H9 (cell line): Measurements from ENCODE around the gene CHML. TPM values are rescaled to one million over a fixed set of nuclear protein-coding genes. Genes with fewer than 3 reads are reported as not detected.

Source experiments
- DNase-seq: peaks from one replicate; pipeline ENCODE4 v3.0.0-alpha.2; 2017
- H2AFZ ChIP-seq: one replicate; pipeline ENCODE4 v1.6.1; 2013; ENCODE audit warnings: mild to moderate bottlenecking, low read length, control low read depth, moderate library complexity
- H2AK5ac ChIP-seq: 2 replicates; pipeline ENCODE4 v1.6.1; 2013; ENCODE audit warnings: low read length, control low read depth, mixed read lengths; ENCODE audit not compliant: insufficient read length
- H2BK120ac ChIP-seq: one replicate; pipeline ENCODE4 v1.6.1; 2013; ENCODE audit warnings: low read depth, mild to moderate bottlenecking, low read length, control low read depth, inconsistent platforms; ENCODE audit not compliant: poor library complexity, severe bottlenecking
- H2BK12ac ChIP-seq: 2 replicates; pipeline ENCODE4 v1.6.1; 2013; ENCODE audit warnings: low read length, control low read depth, mixed read lengths, low read depth; ENCODE audit not compliant: insufficient read length
- H2BK15ac ChIP-seq: 2 replicates; pipeline ENCODE4 v1.6.1; 2013; ENCODE audit warnings: low read depth, low read length, control low read depth
- H2BK20ac ChIP-seq: one replicate; pipeline ENCODE4 v1.6.1; 2013; ENCODE audit warnings: low read depth, mild to moderate bottlenecking, low read length, control low read depth, inconsistent platforms; ENCODE audit not compliant: poor library complexity, severe bottlenecking
- H2BK5ac ChIP-seq: 2 replicates; pipeline ENCODE4 v1.6.1; 2013; ENCODE audit warnings: low read length, control low read depth, mixed read lengths; ENCODE audit not compliant: insufficient read length
- H3K14ac ChIP-seq: 2 replicates; pipeline ENCODE4 v1.6.1; 2013; ENCODE audit warnings: low read length, control low read depth; ENCODE audit not compliant: insufficient read depth
- H3K18ac ChIP-seq: 2 replicates; pipeline ENCODE4 v1.6.1; 2013; ENCODE audit warnings: low read depth, mild to moderate bottlenecking, mixed read lengths, low read length, control low read depth; ENCODE audit not compliant: insufficient read length
- H3K23ac ChIP-seq: 2 replicates; pipeline ENCODE4 v1.6.1; 2013; ENCODE audit warnings: low read length, control low read depth, mixed read lengths, low read depth; ENCODE audit not compliant: insufficient read length
- H3K23me2 ChIP-seq: 2 replicates; pipeline ENCODE4 v1.6.1; 2013; ENCODE audit warnings: low read depth, mild to moderate bottlenecking, mixed read lengths, low read length, control low read depth; ENCODE audit not compliant: insufficient read length, poor library complexity, severe bottlenecking
- H3K27ac ChIP-seq: 2 replicates; pipeline ENCODE4 v1.5.1; 2013; ENCODE audit warnings: low read length, control low read depth, mixed read lengths, low read depth; ENCODE audit not compliant: insufficient read length
- H3K27me3 ChIP-seq: 2 replicates; pipeline ENCODE4 v1.6.1; 2013; ENCODE audit warnings: low read length, control low read depth, inconsistent platforms; ENCODE audit not compliant: insufficient read depth
- H3K4ac ChIP-seq: 2 replicates; pipeline ENCODE4 v1.6.1; 2013; ENCODE audit warnings: low read depth, mild to moderate bottlenecking, control low read depth, inconsistent platforms, low read length, moderate library complexity
- H3K4me1 ChIP-seq: 2 replicates; pipeline ENCODE4 v1.6.1; 2013; ENCODE audit warnings: low read length, control low read depth, inconsistent platforms; ENCODE audit not compliant: insufficient read depth
- H3K4me2 ChIP-seq: 2 replicates; pipeline ENCODE4 v1.6.1; 2013; ENCODE audit warnings: low read length, control low read depth, mixed read lengths; ENCODE audit not compliant: insufficient read length, insufficient read depth
- H3K56ac ChIP-seq: 2 replicates; pipeline ENCODE4 v1.6.1; 2013; ENCODE audit warnings: low read depth, mild to moderate bottlenecking, mixed read lengths, low read length, control low read depth; ENCODE audit not compliant: insufficient read length
- H3K79me1 ChIP-seq: 2 replicates; pipeline ENCODE4 v1.6.1; 2013; ENCODE audit warnings: low read depth, mild to moderate bottlenecking, moderate library complexity, low read length, control low read depth, inconsistent platforms; ENCODE audit not compliant: insufficient read depth, poor library complexity, severe bottlenecking
- H3K79me2 ChIP-seq: 2 replicates; pipeline ENCODE4 v1.6.1; 2013; ENCODE audit warnings: low read length, control low read depth, inconsistent platforms; ENCODE audit not compliant: insufficient read depth
- H3K9ac ChIP-seq: 2 replicates; pipeline ENCODE4 v1.6.1; 2013; ENCODE audit warnings: low read length, control low read depth, mixed read lengths; ENCODE audit not compliant: insufficient read length; ENCODE audit errors: extremely low read depth
- H3K9me3 ChIP-seq: one replicate; pipeline ENCODE4 v1.6.1; 2013; ENCODE audit warnings: low read depth, low read length, inconsistent platforms; ENCODE audit not compliant: control insufficient read depth
- H3T11ph ChIP-seq: one replicate; pipeline ENCODE4 v1.6.1; 2013; ENCODE audit warnings: mild to moderate bottlenecking, low read length, control low read depth, inconsistent platforms
- H4K20me1 ChIP-seq: one replicate; pipeline ENCODE4 v1.6.1; 2013; ENCODE audit not compliant: control insufficient read depth, insufficient read length, insufficient read depth
- H4K5ac ChIP-seq: 2 replicates; pipeline ENCODE4 v1.6.1; 2013; ENCODE audit warnings: low read depth, mild to moderate bottlenecking, mixed read lengths, low read length, control low read depth; ENCODE audit not compliant: insufficient read length
- H4K8ac ChIP-seq: replicated peaks from 2 replicates; pipeline ENCODE4 v1.6.1; 2013; ENCODE audit warnings: low read length, control low read depth, mixed read lengths, low read depth; ENCODE audit not compliant: insufficient read length
- H4K91ac ChIP-seq: 2 replicates; pipeline ENCODE4 v1.6.1; 2013; ENCODE audit warnings: low read depth, mild to moderate bottlenecking, moderate library complexity, mixed read lengths, low read length, control low read depth; ENCODE audit not compliant: insufficient read length
- H3K27ac Mint-ChIP-seq, 3 experiments: 2 replicates in 2 of 3; 3 replicates in 1 of 3; pipeline ENCODE4 v1.8.0; 2020 to 2021; ENCODE audit warnings: mixed read lengths in 3 of 3, mild to moderate bottlenecking in 1 of 3, moderate library complexity in 1 of 3
- H3K27me3 Mint-ChIP-seq: 2 replicates; pipeline ENCODE4 v1.8.0; 2021; ENCODE audit warnings: low read depth, mild to moderate bottlenecking, moderate library complexity, mixed read lengths
- H3K36me3 Mint-ChIP-seq, 3 experiments: 2 replicates in 2 of 3; 3 replicates in 1 of 3; pipeline ENCODE4 v1.8.0; 2020 to 2021; ENCODE audit warnings: low read depth in 3 of 3, mixed read lengths in 3 of 3; ENCODE audit not compliant: insufficient read depth in 1 of 3
- H3K4me1 Mint-ChIP-seq, 2 experiments: 2 replicates each; pipeline ENCODE4 v1.8.0; 2020; ENCODE audit warnings: mixed read lengths in 2 of 2
- H3K4me3 Mint-ChIP-seq, 2 experiments: 2 replicates in 1 of 2; 3 replicates in 1 of 2; pipeline ENCODE4 v1.8.0; 2020 to 2021; ENCODE audit warnings: mild to moderate bottlenecking in 2 of 2, mixed read lengths in 2 of 2, moderate library complexity in 1 of 2
- H3K9me3 Mint-ChIP-seq, 2 experiments: 2 replicates in 1 of 2; 3 replicates in 1 of 2; pipeline ENCODE4 v1.8.0; 2020; ENCODE audit warnings: mild to moderate bottlenecking in 2 of 2, mixed read lengths in 2 of 2, moderate library complexity in 1 of 2
- CTCF ChIP-seq: fragments of 200-600 bp; sonication (generic); conservative IDR thresholded peaks from 3 replicates; pipeline ENCODE4 v1.8.0; 2021; ENCODE audit warnings: antibody characterized with exemption, mild to moderate bottlenecking
- WGBS: extraction: QIAGEN DNeasy Blood & Tissue Kit; methylation state at CpG from one replicate; pipeline ENCODE4 v1.1.7; 2013; ENCODE audit warnings: missing lambda C conversion rate, low lambda C conversion rate, mixed read lengths; ENCODE audit not compliant: insufficient read length; ENCODE audit errors: extremely low coverage; 5-methylcytosine and 5-hydroxymethylcytosine counted together
- total RNA-seq: library from RNA; stranded (reverse); gene quantifications from 2 replicates; pipeline ENCODE4 v1.2.1, GENCODE V29; 2021

Gene CHML
- total RNA-seq, 1 experiment from 2014 or later = 45.7 TPM

GRCh38 chr1:241617426-241617825, 22.7 kb downstream of the CHML start:
- Histone ChIP-seq H3K27ac (no peak overlapping the region), H3K4me1 (no peaks in the 10 kb centered on the region), H4K5ac (no peak overlapping the region), H3K4ac (no peak overlapping the region), H2AK5ac (no peak overlapping the region), H3K9ac (no peak overlapping the region), H3K56ac (no peak overlapping the region), H3K79me1 (no peaks in the 10 kb centered on the region), H3T11ph (no peak overlapping the region), H3K9me3 (no peaks in the 10 kb centered on the region), H2BK12ac (no peak overlapping the region), H2BK120ac (no peak overlapping the region), H3K27me3 (no peaks in the 10 kb centered on the region), H4K91ac (no peak overlapping the region), H2BK20ac (no peak overlapping the region), H4K8ac (no peak overlapping the region), H3K4me2 (no peak overlapping the region), H4K20me1 (no peaks in the 10 kb centered on the region), H2BK15ac (no peak overlapping the region), H3K18ac (no peak overlapping the region), H3K23ac (no peak overlapping the region), H3K23me2 (no peaks in the 10 kb centered on the region), H3K79me2 (no peaks in the 10 kb centered on the region), H2BK5ac (no peak overlapping the region), H2AFZ (no peak overlapping the region), H3K14ac (no peak overlapping the region)
- no CpG with 5 or more reads among the region's 7 CpGs for WGBS
- Mint-ChIP-seq H3K4me1 (0 out of 4 replicates have a peak, but pooled peaks cover 0 to 2% of the 10 kb centered on the region in 2 experiments), H3K27me3 (no peaks in the 10 kb centered on the region), H3K27ac (no peak overlapping the region), H3K36me3 (peaks cover 0 to 4% (median 0%) of the 10 kb centered on the region in 3 experiments; a peak in 2 of 7 replicates), H3K9me3 (no peaks in the 10 kb centered on the region), H3K4me3 (no peak overlapping the region)
- no peak for DNase-seq
- TF ChIP-seq CTCF = no peak
